Activated naive CD8-positive, alpha-beta T cell treated with anti-CD3 and anti-CD28 coated beads, Interleukin-2, amount 10 ng/mL, durations not matched to agents 7 days and 5 days (primary cell): ENCODE measurements around the gene TIA1. TPM values are rescaled to one million over a fixed set of nuclear protein-coding genes. Genes with fewer than 3 reads are reported as not detected.
A peak's percentile ranks its signal among the peaks of the same experiment; 100 is the strongest.
"Not testable (repeated sequence)": the region's sequence is repeated elsewhere in the genome, so short reads cannot be mapped to it uniquely, and the experiment has no call there.

Experiments used
- ATAC-seq: fragments of 150-1000 bp; cut with Tn5 transposase; one replicate; pipeline ENCODE4 v1.10.0; 2021; ENCODE audit warnings: low read depth, moderate library complexity
- POLR2A ChIA-PET: fragments of 350-600 bp; sonication (Branson Sonifier 250); formaldehyde crosslinking; loops from one replicate; lab custom pipeline; 2021; ENCODE audit warnings: antibody characterized with exemption; lab: Charles Lee
- DNase-seq: peaks from one replicate; pipeline ENCODE4 v3.0.0; 2021
- H3K27ac Mint-ChIP-seq: one replicate; pipeline ENCODE4 v1.8.0; 2022; ENCODE audit warnings: mild to moderate bottlenecking, mixed read lengths
- H3K27me3 Mint-ChIP-seq: one replicate; pipeline ENCODE4 v1.8.0; 2022; ENCODE audit warnings: mild to moderate bottlenecking, moderate library complexity, mixed read lengths
- H3K36me3 Mint-ChIP-seq: one replicate; pipeline ENCODE4 v1.8.0; 2021; ENCODE audit warnings: mild to moderate bottlenecking, mixed read lengths
- H3K4me1 Mint-ChIP-seq: one replicate; pipeline ENCODE4 v1.8.0; 2021; ENCODE audit warnings: mixed read lengths
- H3K4me3 Mint-ChIP-seq: one replicate; pipeline ENCODE4 v1.8.0; 2022; ENCODE audit warnings: mild to moderate bottlenecking, moderate library complexity, mixed read lengths
- H3K9me3 Mint-ChIP-seq: one replicate; pipeline ENCODE4 v1.8.0; 2021; ENCODE audit warnings: mixed read lengths
- total RNA-seq, 2 experiments: library from RNA; stranded (reverse); gene quantifications; one replicate each; pipeline ENCODE4 v1.2.3, GENCODE V29; 2021

The TIA1 gene
- total RNA-seq, 2 experiments from 2014 or later: 160 TPM

GRCh38 chr2:70250434-70250833 is 2.0 kb upstream of the TIA1 start:
- H3K36me3 Mint-ChIP-seq: peaks cover 5% of the 10 kb centered on the region
- DNase-seq: no peak
- POLR2A ChIA-PET: no interaction called here
- ATAC-seq: no peak
- H3K27ac Mint-ChIP-seq: no peak overlapping the region
- H3K4me3 Mint-ChIP-seq: no peak overlapping the region
- peaks cover 13% of the 10 kb centered on the region for H3K4me1 Mint-ChIP-seq
- H3K9me3 Mint-ChIP-seq: no peaks in the 10 kb centered on the region
- H3K27me3 Mint-ChIP-seq: peaks cover 4% of the 10 kb centered on the region

GRCh38 chr2:70247364-70248180 is 856 bp downstream of the TIA1 start:
- DNase-seq (no peak), ATAC-seq (no peak)
- POLR2A ChIA-PET: interaction anchor here (1.0 to 3.3 kb wide), 6 partner anchors 10 to 57 kb away, joined by 3 to 20 read pairs (median 8); partner anchors contain the start of genes C2orf42, FAM136A, PCYOX1 and SNRPG
- Mint-ChIP-seq H3K4me3 (peak overlapping the region; percentile 99), H3K27ac (peak overlapping the region; percentile 99), H3K27me3 (no peaks in the 10 kb centered on the region), H3K9me3 (no peaks in the 10 kb centered on the region), H3K4me1 (peaks cover 24% of the 10 kb centered on the region), H3K36me3 (peaks cover 8% of the 10 kb centered on the region)

GRCh38 chr2:70243806-70244584 is 4.4 kb downstream of the TIA1 start:
- H3K27ac Mint-ChIP-seq: no peak overlapping the region
- no peak for ATAC-seq
- peaks cover 32% of the 10 kb centered on the region for H3K4me1 Mint-ChIP-seq
- peaks cover 20% of the 10 kb centered on the region for H3K36me3 Mint-ChIP-seq
- H3K27me3 Mint-ChIP-seq: no peaks in the 10 kb centered on the region
- DNase-seq: no peak
- POLR2A ChIA-PET: interaction anchor here (0.6 kb wide), 1 partner anchor 49 kb away, joined by 5 read pairs; the partner anchor contains the start of gene SNRPG
- peak overlapping the region; percentile 0 for H3K4me3 Mint-ChIP-seq
- no peaks in the 10 kb centered on the region for H3K9me3 Mint-ChIP-seq

GRCh38 chr2:70242552-70242951 is 5.9 kb downstream of the TIA1 start:
- Mint-ChIP-seq H3K4me1 (peaks cover 28% of the 10 kb centered on the region), H3K27me3 (no peaks in the 10 kb centered on the region), H3K4me3 (no peak overlapping the region), H3K9me3 (no peaks in the 10 kb centered on the region), H3K27ac (no peak overlapping the region), H3K36me3 (peaks cover 17% of the 10 kb centered on the region)
- POLR2A ChIA-PET: interaction anchor here (0.6 to 1.1 kb wide), 2 partner anchors 20 to 52 kb away, joined by 3 to 5 read pairs; partner anchors contain the start of gene C2orf42
- no peak for DNase-seq
- ATAC-seq: no peak

- Mint-ChIP-seq H3K27ac (no peak overlapping the region), H3K9me3 (no peaks in the 10 kb centered on the region), H3K4me3 (no peak overlapping the region), H3K36me3 (peaks cover 17% of the 10 kb centered on the region), H3K27me3 (no peaks in the 10 kb centered on the region), H3K4me1 (peaks cover 27% of the 10 kb centered on the region)
- DNase-seq (no peak), ATAC-seq (no peak)
- POLR2A ChIA-PET: interaction anchor here (0.6 to 1.1 kb wide), 3 partner anchors 16 to 51 kb away, joined by 3 read pairs; partner anchors contain the start of gene C2orf42
These were observed 7.1 kb downstream of the TIA1 start for GRCh38 chr2:70241340-70241739.

- no peak overlapping the region for H3K4me3 Mint-ChIP-seq
- H3K4me1 Mint-ChIP-seq: peaks cover 22% of the 10 kb centered on the region
- H3K27ac Mint-ChIP-seq: no peak overlapping the region
- no peak for DNase-seq
- POLR2A ChIA-PET: interaction anchor here (0.7 kb wide), 1 partner anchor 18 kb away, joined by 3 read pairs; the partner anchor contains the start of gene PCYOX1
- no peak for ATAC-seq
- H3K36me3 Mint-ChIP-seq: peaks cover 17% of the 10 kb centered on the region
- no peaks in the 10 kb centered on the region for H3K9me3 Mint-ChIP-seq
- H3K27me3 Mint-ChIP-seq: no peaks in the 10 kb centered on the region
These were observed 7.8 kb downstream of the TIA1 start for GRCh38 chr2:70240599-70240998.

- DNase-seq (no peak), ATAC-seq (no peak)
- H3K36me3 Mint-ChIP-seq: peaks cover 24% of the 10 kb centered on the region
- H3K4me1 Mint-ChIP-seq: no peaks in the 10 kb centered on the region
- POLR2A ChIA-PET: no interaction called here
- H3K4me3 Mint-ChIP-seq: no peak overlapping the region
- H3K9me3 Mint-ChIP-seq: no peaks in the 10 kb centered on the region
- no peak overlapping the region for H3K27ac Mint-ChIP-seq
- no peaks in the 10 kb centered on the region for H3K27me3 Mint-ChIP-seq
These were observed 14.5 kb downstream of the TIA1 start for GRCh38 chr2:70233926-70234325.

- no peak overlapping the region for H3K4me3 Mint-ChIP-seq
- DNase-seq (no peak), ATAC-seq (peak; percentile 58)
- peaks cover 6% of the 10 kb centered on the region for H3K4me1 Mint-ChIP-seq
- H3K36me3 Mint-ChIP-seq: peaks cover 30% of the 10 kb centered on the region
- POLR2A ChIA-PET: interaction anchor here (0.6 kb wide), 1 partner anchor 312 kb away, joined by 3 read pairs; the partner anchor contains the start of gene MXD1
- H3K27me3 Mint-ChIP-seq: no peaks in the 10 kb centered on the region
- no peak overlapping the region for H3K27ac Mint-ChIP-seq
- no peaks in the 10 kb centered on the region for H3K9me3 Mint-ChIP-seq
These were observed 21.6 kb downstream of the TIA1 start for GRCh38 chr2:70226781-70227180.

GRCh38 chr2:70223305-70223704 is 25.1 kb downstream of the TIA1 start:
- not testable (repeated sequence) for ATAC-seq, DNase-seq, H3K27ac Mint-ChIP-seq, H3K4me3 Mint-ChIP-seq, H3K27me3 Mint-ChIP-seq, H3K9me3 Mint-ChIP-seq
- H3K4me1 Mint-ChIP-seq: peaks cover 13% of the 10 kb centered on the region
- H3K36me3 Mint-ChIP-seq: peaks cover 41% of the 10 kb centered on the region
- POLR2A ChIA-PET: interaction anchor here (0.6 kb wide), 1 partner anchor 19 kb away, joined by 5 read pairs; no protein-coding TSS in a partner anchor

GRCh38 chr2:70214953-70215549 is 33.4 kb downstream of the TIA1 start:
- Mint-ChIP-seq H3K4me1 (peaks cover 7% of the 10 kb centered on the region), H3K9me3 (no peaks in the 10 kb centered on the region), H3K36me3 (peaks cover 33% of the 10 kb centered on the region), H3K27ac (no peak overlapping the region), H3K4me3 (no peak overlapping the region), H3K27me3 (no peaks in the 10 kb centered on the region)
- ATAC-seq (no peak), DNase-seq (no peak)
- POLR2A ChIA-PET: no interaction called here

GRCh38 chr2:70214365-70214764 is 34.1 kb downstream of the TIA1 start:
- H3K36me3 Mint-ChIP-seq: peaks cover 32% of the 10 kb centered on the region
- POLR2A ChIA-PET: no interaction called here

GRCh38 chr2:70212298-70212932 is 36.0 kb downstream of the TIA1 start:
- Mint-ChIP-seq H3K27ac (peak overlapping the region; percentile 49), H3K4me1 (peaks cover 2% of the 10 kb centered on the region), H3K4me3 (no peak overlapping the region), H3K36me3 (peaks cover 23% of the 10 kb centered on the region), H3K27me3 (no peaks in the 10 kb centered on the region), H3K9me3 (no peaks in the 10 kb centered on the region)
- no peak for ATAC-seq
- POLR2A ChIA-PET: no interaction called here
- DNase-seq: no peak

More at GRCh38 chr2:70214365-70214764, 34.1 kb downstream of the TIA1 start:
- peaks cover 7% of the 10 kb centered on the region for H3K4me1 Mint-ChIP-seq
- H3K9me3 Mint-ChIP-seq: no peaks in the 10 kb centered on the region
- H3K27me3 Mint-ChIP-seq: no peaks in the 10 kb centered on the region
- DNase-seq (no peak), ATAC-seq (no peak)
- H3K27ac Mint-ChIP-seq: no peak overlapping the region
- H3K4me3 Mint-ChIP-seq: no peak overlapping the region
